ENCODE measurements around the gene SLC29A1.

- TF ChIP-seq CTCF (conservative IDR thresholded peaks at IDR 0.05; ENCODE audit: low read depth, low read length) (no peak), EZH2 (IDR thresholded peaks at IDR 0.05; ENCODE audit: borderline replicate concordance, low read depth, low read length, poor library complexity, severe bottlenecking) (no peak)
Measured at GRCh38 chr6:44201638-44202303, 21.6 kb upstream of the SLC29A1 start.

Data from A673 (cell line).